H9 (cell line): ENCODE results near the gene PPWD1. TPM values are rescaled to one million over a fixed set of nuclear protein-coding genes. Genes with fewer than 3 reads are reported as not detected.

Source experiments
- DNase-seq: peaks from one replicate; pipeline ENCODE4 v3.0.0-alpha.2; 2017
- H2AFZ ChIP-seq: one replicate; pipeline ENCODE4 v1.6.1; 2013; ENCODE audit warnings: mild to moderate bottlenecking, low read length, control low read depth, moderate library complexity
- H2AK5ac ChIP-seq: 2 replicates; pipeline ENCODE4 v1.6.1; 2013; ENCODE audit warnings: low read length, control low read depth, mixed read lengths; ENCODE audit not compliant: insufficient read length
- H2BK120ac ChIP-seq: one replicate; pipeline ENCODE4 v1.6.1; 2013; ENCODE audit warnings: low read depth, mild to moderate bottlenecking, low read length, control low read depth, inconsistent platforms; ENCODE audit not compliant: poor library complexity, severe bottlenecking
- H2BK12ac ChIP-seq: 2 replicates; pipeline ENCODE4 v1.6.1; 2013; ENCODE audit warnings: low read length, control low read depth, mixed read lengths, low read depth; ENCODE audit not compliant: insufficient read length
- H2BK15ac ChIP-seq: 2 replicates; pipeline ENCODE4 v1.6.1; 2013; ENCODE audit warnings: low read depth, low read length, control low read depth
- H2BK20ac ChIP-seq: one replicate; pipeline ENCODE4 v1.6.1; 2013; ENCODE audit warnings: low read depth, mild to moderate bottlenecking, low read length, control low read depth, inconsistent platforms; ENCODE audit not compliant: poor library complexity, severe bottlenecking
- H2BK5ac ChIP-seq: 2 replicates; pipeline ENCODE4 v1.6.1; 2013; ENCODE audit warnings: low read length, control low read depth, mixed read lengths; ENCODE audit not compliant: insufficient read length
- H3K14ac ChIP-seq: 2 replicates; pipeline ENCODE4 v1.6.1; 2013; ENCODE audit warnings: low read length, control low read depth; ENCODE audit not compliant: insufficient read depth
- H3K18ac ChIP-seq: 2 replicates; pipeline ENCODE4 v1.6.1; 2013; ENCODE audit warnings: low read depth, mild to moderate bottlenecking, mixed read lengths, low read length, control low read depth; ENCODE audit not compliant: insufficient read length
- H3K23ac ChIP-seq: 2 replicates; pipeline ENCODE4 v1.6.1; 2013; ENCODE audit warnings: low read length, control low read depth, mixed read lengths, low read depth; ENCODE audit not compliant: insufficient read length
- H3K23me2 ChIP-seq: 2 replicates; pipeline ENCODE4 v1.6.1; 2013; ENCODE audit warnings: low read depth, mild to moderate bottlenecking, mixed read lengths, low read length, control low read depth; ENCODE audit not compliant: insufficient read length, poor library complexity, severe bottlenecking
- H3K27ac ChIP-seq: 2 replicates; pipeline ENCODE4 v1.5.1; 2013; ENCODE audit warnings: low read length, control low read depth, mixed read lengths, low read depth; ENCODE audit not compliant: insufficient read length
- H3K27me3 ChIP-seq: 2 replicates; pipeline ENCODE4 v1.6.1; 2013; ENCODE audit warnings: low read length, control low read depth, inconsistent platforms; ENCODE audit not compliant: insufficient read depth
- H3K4ac ChIP-seq: 2 replicates; pipeline ENCODE4 v1.6.1; 2013; ENCODE audit warnings: low read depth, mild to moderate bottlenecking, control low read depth, inconsistent platforms, low read length, moderate library complexity
- H3K4me1 ChIP-seq: 2 replicates; pipeline ENCODE4 v1.6.1; 2013; ENCODE audit warnings: low read length, control low read depth, inconsistent platforms; ENCODE audit not compliant: insufficient read depth
- H3K4me2 ChIP-seq: 2 replicates; pipeline ENCODE4 v1.6.1; 2013; ENCODE audit warnings: low read length, control low read depth, mixed read lengths; ENCODE audit not compliant: insufficient read length, insufficient read depth
- H3K56ac ChIP-seq: 2 replicates; pipeline ENCODE4 v1.6.1; 2013; ENCODE audit warnings: low read depth, mild to moderate bottlenecking, mixed read lengths, low read length, control low read depth; ENCODE audit not compliant: insufficient read length
- H3K79me1 ChIP-seq: 2 replicates; pipeline ENCODE4 v1.6.1; 2013; ENCODE audit warnings: low read depth, mild to moderate bottlenecking, moderate library complexity, low read length, control low read depth, inconsistent platforms; ENCODE audit not compliant: insufficient read depth, poor library complexity, severe bottlenecking
- H3K79me2 ChIP-seq: 2 replicates; pipeline ENCODE4 v1.6.1; 2013; ENCODE audit warnings: low read length, control low read depth, inconsistent platforms; ENCODE audit not compliant: insufficient read depth
- H3K9ac ChIP-seq: 2 replicates; pipeline ENCODE4 v1.6.1; 2013; ENCODE audit warnings: low read length, control low read depth, mixed read lengths; ENCODE audit not compliant: insufficient read length; ENCODE audit errors: extremely low read depth
- H3K9me3 ChIP-seq: one replicate; pipeline ENCODE4 v1.6.1; 2013; ENCODE audit warnings: low read depth, low read length, inconsistent platforms; ENCODE audit not compliant: control insufficient read depth
- H3T11ph ChIP-seq: one replicate; pipeline ENCODE4 v1.6.1; 2013; ENCODE audit warnings: mild to moderate bottlenecking, low read length, control low read depth, inconsistent platforms
- H4K20me1 ChIP-seq: one replicate; pipeline ENCODE4 v1.6.1; 2013; ENCODE audit not compliant: control insufficient read depth, insufficient read length, insufficient read depth
- H4K5ac ChIP-seq: 2 replicates; pipeline ENCODE4 v1.6.1; 2013; ENCODE audit warnings: low read depth, mild to moderate bottlenecking, mixed read lengths, low read length, control low read depth; ENCODE audit not compliant: insufficient read length
- H4K8ac ChIP-seq: replicated peaks from 2 replicates; pipeline ENCODE4 v1.6.1; 2013; ENCODE audit warnings: low read length, control low read depth, mixed read lengths, low read depth; ENCODE audit not compliant: insufficient read length
- H4K91ac ChIP-seq: 2 replicates; pipeline ENCODE4 v1.6.1; 2013; ENCODE audit warnings: low read depth, mild to moderate bottlenecking, moderate library complexity, mixed read lengths, low read length, control low read depth; ENCODE audit not compliant: insufficient read length
- H3K27ac Mint-ChIP-seq, 3 experiments: 2 replicates in 2 of 3; 3 replicates in 1 of 3; pipeline ENCODE4 v1.8.0; 2020 to 2021; ENCODE audit warnings: mixed read lengths in 3 of 3, mild to moderate bottlenecking in 1 of 3, moderate library complexity in 1 of 3
- H3K27me3 Mint-ChIP-seq: 2 replicates; pipeline ENCODE4 v1.8.0; 2021; ENCODE audit warnings: low read depth, mild to moderate bottlenecking, moderate library complexity, mixed read lengths
- H3K36me3 Mint-ChIP-seq, 3 experiments: 2 replicates in 2 of 3; 3 replicates in 1 of 3; pipeline ENCODE4 v1.8.0; 2020 to 2021; ENCODE audit warnings: low read depth in 3 of 3, mixed read lengths in 3 of 3; ENCODE audit not compliant: insufficient read depth in 1 of 3
- H3K4me1 Mint-ChIP-seq, 2 experiments: 2 replicates each; pipeline ENCODE4 v1.8.0; 2020; ENCODE audit warnings: mixed read lengths in 2 of 2
- H3K4me3 Mint-ChIP-seq, 2 experiments: 2 replicates in 1 of 2; 3 replicates in 1 of 2; pipeline ENCODE4 v1.8.0; 2020 to 2021; ENCODE audit warnings: mild to moderate bottlenecking in 2 of 2, mixed read lengths in 2 of 2, moderate library complexity in 1 of 2
- H3K9me3 Mint-ChIP-seq, 2 experiments: 2 replicates in 1 of 2; 3 replicates in 1 of 2; pipeline ENCODE4 v1.8.0; 2020; ENCODE audit warnings: mild to moderate bottlenecking in 2 of 2, mixed read lengths in 2 of 2, moderate library complexity in 1 of 2
- CTCF ChIP-seq: fragments of 200-600 bp; sonication (generic); conservative IDR thresholded peaks from 3 replicates; pipeline ENCODE4 v1.8.0; 2021; ENCODE audit warnings: antibody characterized with exemption, mild to moderate bottlenecking
- WGBS: extraction: QIAGEN DNeasy Blood & Tissue Kit; methylation state at CpG from one replicate; pipeline ENCODE4 v1.1.7; 2013; ENCODE audit warnings: missing lambda C conversion rate, low lambda C conversion rate, mixed read lengths; ENCODE audit not compliant: insufficient read length; ENCODE audit errors: extremely low coverage; 5-methylcytosine and 5-hydroxymethylcytosine counted together
- total RNA-seq: library from RNA; stranded (reverse); gene quantifications from 2 replicates; pipeline ENCODE4 v1.2.1, GENCODE V29; 2021

Gene PPWD1
- total RNA-seq, 1 experiment from 2014 or later, result 43.2 TPM

GRCh38 chr5:65612298-65612907, 49.3 kb downstream of the PPWD1 start:
- no peak overlapping the region for H2BK15ac ChIP-seq
- no peaks in the 10 kb centered on the region for H3K4me1 ChIP-seq
- no peak for DNase-seq
- no peak overlapping the region for H3K56ac ChIP-seq
- Mint-ChIP-seq H3K36me3 (peaks cover 5 to 47% (median 34%) of the 10 kb centered on the region in 3 experiments; a peak in 6 of 7 replicates), H3K27me3 (no peaks in the 10 kb centered on the region), H3K4me3 (no peak overlapping the region), H3K9me3 (no peaks in the 10 kb centered on the region), H3K27ac (no peak overlapping the region), H3K4me1 (no peaks in the 10 kb centered on the region)
- no peaks in the 10 kb centered on the region for H3K79me2 ChIP-seq
- no peak overlapping the region for H3T11ph ChIP-seq
- H3K4me2 ChIP-seq, result no peak overlapping the region
- no peak overlapping the region for H2AK5ac ChIP-seq
- no peak overlapping the region for H2BK120ac ChIP-seq
- no peak overlapping the region for H4K91ac ChIP-seq
- H3K18ac ChIP-seq, result no peak overlapping the region
- no peak overlapping the region for H4K5ac ChIP-seq
- H4K20me1 ChIP-seq, result no peaks in the 10 kb centered on the region
- no peak overlapping the region for H2BK20ac ChIP-seq
- no peak overlapping the region for H4K8ac ChIP-seq
- H2AFZ ChIP-seq, result no peak overlapping the region
- H3K79me1 ChIP-seq, result no peaks in the 10 kb centered on the region
- H3K9me3 ChIP-seq, result no peaks in the 10 kb centered on the region
- H2BK5ac ChIP-seq, result no peak overlapping the region
- no peak overlapping the region for H3K14ac ChIP-seq
- no peaks in the 10 kb centered on the region for H3K23me2 ChIP-seq
- WGBS, result no CpG with 5 or more reads among the region's 4 CpGs
- no peaks in the 10 kb centered on the region for H3K27me3 ChIP-seq
- no peak overlapping the region for H3K27ac ChIP-seq
- TF ChIP-seq CTCF, result no peak
- no peak overlapping the region for H3K9ac ChIP-seq
- no peak overlapping the region for H2BK12ac ChIP-seq
- H3K23ac ChIP-seq, result no peak overlapping the region
- no peak overlapping the region for H3K4ac ChIP-seq
